ENCODE data around the gene SLIT3. TPM values are rescaled to one million over a fixed set of nuclear protein-coding genes. Genes with fewer than 3 reads are reported as not detected.

Gene SLIT3
- total RNA-seq, 4 donors from 2014 or later: 28.4 to 77.2 (median 63.8) TPM

DNA sequence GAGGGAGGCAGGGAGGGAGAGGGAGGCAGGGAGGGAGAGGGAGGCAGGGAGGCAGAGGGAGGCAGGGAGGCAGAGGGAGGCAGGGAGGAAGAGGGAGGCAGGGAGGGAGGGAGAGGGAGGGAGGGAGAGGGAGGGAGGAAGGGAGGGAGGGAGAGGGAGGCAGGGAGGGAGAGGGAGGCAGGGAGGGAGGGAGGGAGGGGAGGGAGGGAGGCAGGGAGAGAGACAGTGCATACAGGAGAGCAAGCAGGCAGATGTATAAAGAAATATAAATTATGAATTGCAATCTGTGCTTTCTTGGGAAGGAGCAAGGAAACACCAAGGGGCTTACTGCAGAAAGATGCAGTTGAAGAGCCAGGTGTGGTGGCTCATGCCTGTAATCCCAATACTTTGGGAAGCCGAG is 574.6 kb downstream of the SLIT3 start:
- H3K27me3 ChIP-seq: no peaks in the 10 kb centered on the region
- H3K27ac ChIP-seq: no peak overlapping the region
- peaks cover 0 to 2% of the 10 kb centered on the region in 2 donors for H3K36me3 ChIP-seq
- no peaks in the 10 kb centered on the region for H3K9me3 ChIP-seq
- intact Hi-C loops (cut with DNase I): no loop called here
- WGBS, 2 donors: 86 to 97% methylated on average over 1 of the region's 1 CpG
- TF ChIP-seq CTCF (IDR thresholded peaks at IDR 0.05): no peak
- TF ChIP-seq POLR2A (IDR thresholded peaks at IDR 0.05): no peak
- no peak overlapping the region for H3K4me3 ChIP-seq (replicated peaks in 1 of 3)
- no peak for DNase-seq
- no peaks in the 10 kb centered on the region for H3K4me1 ChIP-seq

GRCh38 chr5:168724227-168724626 is 576.7 kb downstream of the SLIT3 start:
- TF ChIP-seq POLR2A (IDR thresholded peaks at IDR 0.05): no peak
- TF ChIP-seq CTCF (IDR thresholded peaks at IDR 0.05): no peak
- Histone ChIP-seq H3K4me1 (no peaks in the 10 kb centered on the region), H3K36me3 (peaks cover 0 to 2% of the 10 kb centered on the region in 2 donors), H3K27me3 (no peaks in the 10 kb centered on the region), H3K27ac (no peak overlapping the region), H3K4me3 (replicated peaks in 1 of 3) (no peak overlapping the region), H3K9me3 (no peaks in the 10 kb centered on the region)
- 68 to 70% methylated on average over 5 of the region's 5 CpGs for WGBS, 2 donors
- intact Hi-C loops (cut with DNase I): no loop called here
- no peak for DNase-seq

DNA sequence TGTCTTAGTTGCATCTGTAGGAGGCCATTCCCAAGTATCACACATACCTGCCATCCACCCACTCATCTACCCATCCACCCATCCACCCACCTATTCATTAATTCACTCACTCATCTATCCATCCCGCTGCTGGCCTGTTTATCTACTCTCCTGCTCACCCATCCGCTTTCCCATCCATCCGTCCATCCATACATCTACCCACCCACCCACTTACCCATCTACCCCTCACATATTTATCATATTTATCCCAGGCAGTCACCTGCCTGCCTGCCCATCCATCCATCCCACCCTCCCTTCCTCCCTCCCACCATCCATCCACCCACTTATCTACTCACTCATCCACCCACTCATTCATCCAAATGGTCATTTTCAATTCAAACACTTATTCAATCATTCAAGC is 577.9 kb downstream of the SLIT3 start:
- no peaks in the 10 kb centered on the region for H3K9me3 ChIP-seq
- 95 to 98% methylated on average over 3 of the region's 3 CpGs for WGBS, 2 donors
- no peak for TF ChIP-seq CTCF (IDR thresholded peaks at IDR 0.05)
- no peak for TF ChIP-seq POLR2A (IDR thresholded peaks at IDR 0.05)
- no peak for DNase-seq
- no peak overlapping the region for H3K27ac ChIP-seq
- H3K4me1 ChIP-seq: no peaks in the 10 kb centered on the region
- no peaks in the 10 kb centered on the region for H3K27me3 ChIP-seq
- no peak overlapping the region for H3K4me3 ChIP-seq (replicated peaks in 1 of 3)
- intact Hi-C loops (cut with DNase I): no loop called here
- no peaks in the 10 kb centered on the region for H3K36me3 ChIP-seq

DNA sequence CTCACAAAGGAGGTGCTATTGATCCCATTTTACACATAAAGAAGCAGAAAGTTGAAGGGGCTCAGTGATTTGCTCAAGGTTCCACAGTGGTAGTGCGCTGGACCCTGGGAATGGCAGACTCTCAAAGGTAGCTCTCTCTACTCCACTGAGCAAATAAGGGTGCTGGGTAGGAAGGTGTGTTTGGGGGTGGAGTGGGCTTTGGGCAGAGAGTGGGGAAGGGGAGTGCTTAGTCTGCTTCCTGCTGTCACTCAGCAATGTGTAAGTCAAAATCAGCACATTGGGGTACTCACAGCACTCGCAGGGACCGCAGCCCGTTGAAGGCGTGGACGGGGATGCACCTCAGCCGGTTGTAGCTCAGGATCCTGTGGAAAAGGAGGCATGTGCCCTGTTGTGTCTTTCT is 579.0 kb downstream of the SLIT3 start:
- TF ChIP-seq CTCF (IDR thresholded peaks at IDR 0.05) (no peak), POLR2A (IDR thresholded peaks at IDR 0.05) (no peak)
- H3K4me3 ChIP-seq (replicated peaks in 1 of 3): no peak overlapping the region
- no peak overlapping the region for H3K27ac ChIP-seq
- H3K27me3 ChIP-seq: no peaks in the 10 kb centered on the region
- no peaks in the 10 kb centered on the region for H3K9me3 ChIP-seq
- intact Hi-C loops (cut with DNase I): no loop called here
- no peaks in the 10 kb centered on the region for H3K36me3 ChIP-seq
- no peak for DNase-seq
- 62 to 88% methylated on average over 7 of the region's 7 CpGs for WGBS, 2 donors
- no peaks in the 10 kb centered on the region for H3K4me1 ChIP-seq

GRCh38 chr5:168721002-168721753 is 579.8 kb downstream of the SLIT3 start:
- DNase-seq: no peak
- Histone ChIP-seq H3K4me1 (no peaks in the 10 kb centered on the region), H3K9me3 (no peaks in the 10 kb centered on the region), H3K4me3 (replicated peaks in 1 of 3) (no peak overlapping the region), H3K27ac (no peak overlapping the region), H3K36me3 (no peaks in the 10 kb centered on the region), H3K27me3 (no peaks in the 10 kb centered on the region)
- 83 to 89% methylated on average over 5 of the region's 5 CpGs for WGBS, 2 donors
- intact Hi-C loops (cut with DNase I): no loop called here
- TF ChIP-seq CTCF (IDR thresholded peaks at IDR 0.05): no peak
- no peak for TF ChIP-seq POLR2A (IDR thresholded peaks at IDR 0.05)
